ENCODE results near the gene PMFBP1. TPM values are rescaled to one million over a fixed set of nuclear protein-coding genes. Genes with fewer than 3 reads are reported as not detected.
A peak's percentile ranks its signal among the peaks of the same experiment; 100 is the strongest.

Gene PMFBP1
- polyA plus RNA-seq, 1 of the 3 experiments (the other 2 are of a cell fraction): 0.16 TPM

DNA sequence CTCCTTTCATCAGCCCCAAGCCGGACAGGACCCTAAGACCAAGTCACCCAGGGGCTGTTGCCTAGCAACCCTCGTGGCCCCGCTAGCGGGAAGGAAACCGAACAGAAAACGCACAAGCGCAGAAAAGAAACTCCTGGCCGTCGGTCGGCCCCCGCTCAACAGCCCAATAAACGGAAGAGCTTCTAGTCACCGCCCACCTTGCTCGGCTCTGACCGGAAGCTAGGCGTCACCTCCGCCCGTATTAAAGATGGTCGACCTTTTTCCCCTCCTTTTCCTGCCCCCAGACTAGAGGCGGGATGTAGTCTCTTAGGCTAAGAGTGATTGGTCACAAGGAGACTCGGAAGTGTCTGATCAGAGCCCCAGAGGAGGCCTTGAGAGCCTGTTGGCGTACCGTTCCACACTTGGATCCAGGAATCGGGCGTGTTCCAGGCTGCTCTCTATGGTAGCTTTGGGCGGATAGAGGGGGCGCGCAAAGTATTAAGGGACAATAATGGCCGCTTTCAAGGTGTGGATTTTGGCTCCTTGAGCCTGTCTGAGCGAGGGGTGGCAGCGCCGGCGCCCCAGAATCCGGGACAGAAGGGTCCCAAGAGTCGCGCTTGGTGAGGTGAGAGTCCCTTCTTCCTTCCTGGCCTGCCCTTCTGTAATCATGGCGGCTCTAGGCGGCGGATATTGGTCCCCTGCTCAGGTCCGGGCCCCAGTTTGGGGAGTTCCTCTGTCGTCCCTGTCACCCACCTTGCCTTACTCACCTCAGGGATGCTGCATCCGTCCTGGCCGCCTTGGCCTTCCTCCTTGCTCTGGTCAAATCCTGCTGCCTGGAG, 78.3 kb downstream of the PMFBP1 start, which contains the start of the genes DHX38 and TXNL4B:
DHX38 (plus strand) TSS at position 400 of the 818 bp plus-strand sequence. CDS start 2,311 bp downstream, outside the sequence.
TXNL4B (minus strand) TSS at position 173 of the 818 bp plus-strand sequence. CDS start 2,871 bp downstream, outside the sequence.
- Histone ChIP-seq H3K4me2 (peak within 1 kb of the TSS; percentile 85), H3K9me3 (no peaks in the 10 kb centered on the region), H2AFZ (ENCODE audit: low read depth) (peak within 1 kb of the TSS; percentile 96), H3K4me3 (ENCODE audit: low read depth in 2 of 2, low read length in 1 of 2) (peak within 1 kb of the TSS; percentile 97 to 100), H3K79me2 (ENCODE audit: insufficient read depth) (peaks cover 62% of the 10 kb centered on the region), H3K4me1 (ENCODE audit: control insufficient read depth in 1 of 2, insufficient read depth in 2 of 2, low read depth in 1 of 2, low read length in 1 of 2) (peaks cover 9 to 19% of the 10 kb centered on the region in 2 experiments; a peak in 3 of 4 replicates), H3K27ac (ENCODE audit: low read depth in 2 of 2, low read length in 1 of 2) (peak within 1 kb of the TSS; percentile 73 to 84), H3K9me2 (no peaks in the 10 kb centered on the region), H3K9ac (peak within 1 kb of the TSS; percentile 85), H3K27me3 (ENCODE audit: insufficient read depth) (no peaks in the 10 kb centered on the region), H3F3A (replicated peaks; ENCODE audit: insufficient read depth) (peaks cover 4% of the 10 kb centered on the region), H4K20me1 (ENCODE audit: insufficient read depth) (no peaks in the 10 kb centered on the region), H3K36me3 (replicated peaks in 1 of 2; ENCODE audit: control insufficient read depth in 1 of 2, insufficient read depth in 2 of 2, low read length in 1 of 2) (peaks cover 28 to 45% of the 10 kb centered on the region in 2 experiments)
- ChIA-PET CTCF (interaction anchor here (1.3 to 1.5 kb wide), 3 partner anchors 27 to 31 kb away, joined by 4 to 8 read pairs (median 6); no protein-coding TSS in a partner anchor), POLR2A (interaction anchor here (0.5 to 1.0 kb wide), 3 partner anchors 8 to 188 kb away, joined by 3 to 6 read pairs (median 3); no protein-coding TSS in a partner anchor)
- peak; percentile 92 for DNase-seq
- 0% methylated on average over 34 of the region's 43 CpGs for WGBS (ENCODE audit: low lambda C conversion rate)
- TF ChIP-seq TCF12 (IDR thresholded peaks at IDR 0.05) (no peak), CHD2 (IDR thresholded peaks at IDR 0.05; ENCODE audit: low read length, partially characterized antibody) (peak; percentile 81), REST (IDR thresholded peaks at IDR 0.05; ENCODE audit: low read depth, low read length) (no peak), NFIC (IDR thresholded peaks at IDR 0.05; ENCODE audit: borderline replicate concordance) (peak; percentile 8; the same call in 1 of the 2 replicates), TEAD4 (IDR thresholded peaks at IDR 0.05; ENCODE audit: borderline replicate concordance, insufficient read depth) (no peak), SIN3A (IDR thresholded peaks at IDR 0.05; ENCODE audit: borderline replicate concordance, low read depth, low read length) (peak; percentile 53; the same call in 1 of the 2 replicates), FOSL2 (IDR thresholded peaks at IDR 0.05; ENCODE audit: borderline replicate concordance, low read depth) (no peak), ZBTB33 (IDR thresholded peaks at IDR 0.05; ENCODE audit: borderline replicate concordance, low read depth) (no peak), RXRA (IDR thresholded peaks at IDR 0.05; ENCODE audit: borderline replicate concordance, low read depth) (no peak), MXI1 (IDR thresholded peaks at IDR 0.05; ENCODE audit: low read depth, low read length) (peak; percentile 50; the same call in 1 of the 2 replicates), EZH2phosphoT487 (IDR thresholded peaks at IDR 0.05; ENCODE audit: borderline replicate concordance, low read depth) (no peak), SMC3 (IDR thresholded peaks at IDR 0.05; ENCODE audit: low read depth, low read length) (no peak), GABPA (IDR thresholded peaks at IDR 0.05; ENCODE audit: low read depth) (peak; percentile 93), RAD21 (IDR thresholded peaks at IDR 0.05; ENCODE audit: low read length) (no peak), NRF1 (IDR thresholded peaks at IDR 0.05; ENCODE audit: low read depth, low read length) (0 out of 2 replicates have a peak, but pooled peaks have one; percentile 16), YY1 (IDR thresholded peaks at IDR 0.05; ENCODE audit: low read depth) (peak; percentile 98), EP300 (IDR thresholded peaks at IDR 0.05; ENCODE audit: borderline replicate concordance in 1 of 2, low read depth in 1 of 2, low read length in 1 of 2) (no peak; a peak in 1 of 4 replicates), JUND (IDR thresholded peaks at IDR 0.05) (no peak), RFX5 (IDR thresholded peaks at IDR 0.05; ENCODE audit: low read length) (0 out of 2 replicates have a peak, but pooled peaks have one; percentile 52), USF1 (IDR thresholded peaks at IDR 0.05; ENCODE audit: borderline replicate concordance, low read depth) (no peak)
- TF ChIP-seq, protein P1, sequence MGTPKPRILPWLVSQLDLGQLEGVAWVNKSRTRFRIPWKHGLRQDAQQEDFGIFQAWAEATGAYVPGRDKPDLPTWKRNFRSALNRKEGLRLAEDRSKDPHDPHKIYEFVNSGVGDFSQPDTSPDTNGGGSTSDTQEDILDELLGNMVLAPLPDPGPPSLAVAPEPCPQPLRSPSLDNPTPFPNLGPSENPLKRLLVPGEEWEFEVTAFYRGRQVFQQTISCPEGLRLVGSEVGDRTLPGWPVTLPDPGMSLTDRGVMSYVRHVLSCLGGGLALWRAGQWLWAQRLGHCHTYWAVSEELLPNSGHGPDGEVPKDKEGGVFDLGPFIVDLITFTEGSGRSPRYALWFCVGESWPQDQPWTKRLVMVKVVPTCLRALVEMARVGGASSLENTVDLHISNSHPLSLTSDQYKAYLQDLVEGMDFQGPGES (IDR thresholded peaks at IDR 0.05; ENCODE audit: low read depth, low read length): peak; percentile 34; the same call in 1 of the 2 replicates
- TF ChIP-seq, protein P2, sequence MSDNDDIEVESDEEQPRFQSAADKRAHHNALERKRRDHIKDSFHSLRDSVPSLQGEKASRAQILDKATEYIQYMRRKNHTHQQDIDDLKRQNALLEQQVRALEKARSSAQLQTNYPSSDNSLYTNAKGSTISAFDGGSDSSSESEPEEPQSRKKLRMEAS (IDR thresholded peaks at IDR 0.05; ENCODE audit: low read depth): peak; percentile 58
